Ammon's horn (tissue), 1 donor: ENCODE data around the gene SLC39A11.
"Not testable (repeated sequence)": the region's sequence is repeated elsewhere in the genome, so short reads cannot be mapped to it uniquely, and the experiment has no call there.

Experiments used
- DNase-seq: peaks from one replicate; pipeline ENCODE4 v3.0.0-alpha.2; 2016; ENCODE audit warnings: low spot score

The SLC39A11 gene

GRCh38 chr17:72782985-72783701 is 309.3 kb downstream of the SLC39A11 start:
- DNase-seq, result no peak

- not testable (repeated sequence) for DNase-seq
These were observed 310.1 kb downstream of the SLC39A11 start for GRCh38 chr17:72782437-72782836.

- DNase-seq, result no peak
These were observed 314.0 kb downstream of the SLC39A11 start for GRCh38 chr17:72778169-72779151.

- no peak for DNase-seq
These were observed 316.6 kb downstream of the SLC39A11 start for GRCh38 chr17:72775919-72776318.

GRCh38 chr17:72775237-72775636 is 317.3 kb downstream of the SLC39A11 start:
- no peak for DNase-seq

GRCh38 chr17:72774236-72774635 is 318.3 kb downstream of the SLC39A11 start:
- DNase-seq, result no peak

- DNase-seq, result not testable (repeated sequence)
These were observed 319.3 kb downstream of the SLC39A11 start for GRCh38 chr17:72773225-72773624.

GRCh38 chr17:72772331-72772821 is 320.1 kb downstream of the SLC39A11 start:
- DNase-seq, result no peak

GRCh38 chr17:72771734-72772133 is 320.8 kb downstream of the SLC39A11 start:
- no peak for DNase-seq

- no peak for DNase-seq
These were observed 325.6 kb downstream of the SLC39A11 start for GRCh38 chr17:72766761-72767356.

- DNase-seq, result peak; percentile 32
These were observed 326.9 kb downstream of the SLC39A11 start for GRCh38 chr17:72765368-72766153.

- no peak for DNase-seq
These were observed 327.9 kb downstream of the SLC39A11 start for GRCh38 chr17:72764632-72765041.

GRCh38 chr17:72763981-72764380 is 328.5 kb downstream of the SLC39A11 start:
- no peak for DNase-seq

GRCh38 chr17:72761893-72762575 is 330.5 kb downstream of the SLC39A11 start:
- DNase-seq, result not testable (repeated sequence)

- no peak for DNase-seq
These were observed 331.1 kb downstream of the SLC39A11 start for GRCh38 chr17:72761431-72761830.

GRCh38 chr17:72760368-72760767 is 332.1 kb downstream of the SLC39A11 start:
- no peak for DNase-seq

GRCh38 chr17:72759301-72759700 is 333.2 kb downstream of the SLC39A11 start:
- DNase-seq, result no peak

- no peak for DNase-seq
These were observed 336.2 kb downstream of the SLC39A11 start for GRCh38 chr17:72756256-72756655.

- DNase-seq, result no peak
These were observed 338.0 kb downstream of the SLC39A11 start for GRCh38 chr17:72754513-72754912.

GRCh38 chr17:72751746-72752145 is 340.7 kb downstream of the SLC39A11 start:
- DNase-seq, result no peak

- no peak for DNase-seq
These were observed 343.3 kb downstream of the SLC39A11 start for GRCh38 chr17:72749119-72749572.
